NCI-H345 (cell line): Measurements from ENCODE around the gene TRMT112.
"Not testable (repeated sequence)": the region's sequence is repeated elsewhere in the genome, so short reads cannot be mapped to it uniquely, and the experiment has no call there.

ENCODE experiments used
- DNase-seq: peaks from one replicate; lab custom pipeline; 2025; lab: John Stamatoyannopoulos, UW

The TRMT112 gene

DNA sequence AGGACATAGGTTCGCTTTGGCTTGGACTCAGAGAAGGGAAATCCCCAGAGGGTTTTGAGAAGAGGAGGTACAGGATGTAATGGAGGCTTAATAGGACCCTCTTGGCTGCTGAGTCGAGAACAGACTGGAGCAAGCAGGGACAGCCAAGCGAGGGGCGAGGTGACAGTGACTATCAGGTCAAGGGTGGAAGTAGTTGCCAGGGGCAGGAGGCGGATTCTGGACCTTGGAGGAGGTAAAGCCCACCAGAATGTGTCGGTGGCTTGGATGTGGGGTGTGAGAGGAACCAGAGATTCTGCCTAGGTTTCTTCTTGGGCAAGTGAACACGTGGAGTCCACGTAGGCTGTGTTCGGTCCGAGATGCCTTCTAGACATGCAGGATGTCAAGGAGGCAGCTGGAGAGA is 4.4 kb downstream of the TRMT112 start:
- DNase-seq = no peak

- DNase-seq = not testable (repeated sequence)
Measured at GRCh38 chr11:64307795-64308194, 9.6 kb downstream of the TRMT112 start.

- DNase-seq = no peak
Measured at GRCh38 chr11:64306876-64307622, 10.3 kb downstream of the TRMT112 start.

- no peak for DNase-seq
Measured at GRCh38 chr11:64306563-64306875, 10.8 kb downstream of the TRMT112 start.

DNA sequence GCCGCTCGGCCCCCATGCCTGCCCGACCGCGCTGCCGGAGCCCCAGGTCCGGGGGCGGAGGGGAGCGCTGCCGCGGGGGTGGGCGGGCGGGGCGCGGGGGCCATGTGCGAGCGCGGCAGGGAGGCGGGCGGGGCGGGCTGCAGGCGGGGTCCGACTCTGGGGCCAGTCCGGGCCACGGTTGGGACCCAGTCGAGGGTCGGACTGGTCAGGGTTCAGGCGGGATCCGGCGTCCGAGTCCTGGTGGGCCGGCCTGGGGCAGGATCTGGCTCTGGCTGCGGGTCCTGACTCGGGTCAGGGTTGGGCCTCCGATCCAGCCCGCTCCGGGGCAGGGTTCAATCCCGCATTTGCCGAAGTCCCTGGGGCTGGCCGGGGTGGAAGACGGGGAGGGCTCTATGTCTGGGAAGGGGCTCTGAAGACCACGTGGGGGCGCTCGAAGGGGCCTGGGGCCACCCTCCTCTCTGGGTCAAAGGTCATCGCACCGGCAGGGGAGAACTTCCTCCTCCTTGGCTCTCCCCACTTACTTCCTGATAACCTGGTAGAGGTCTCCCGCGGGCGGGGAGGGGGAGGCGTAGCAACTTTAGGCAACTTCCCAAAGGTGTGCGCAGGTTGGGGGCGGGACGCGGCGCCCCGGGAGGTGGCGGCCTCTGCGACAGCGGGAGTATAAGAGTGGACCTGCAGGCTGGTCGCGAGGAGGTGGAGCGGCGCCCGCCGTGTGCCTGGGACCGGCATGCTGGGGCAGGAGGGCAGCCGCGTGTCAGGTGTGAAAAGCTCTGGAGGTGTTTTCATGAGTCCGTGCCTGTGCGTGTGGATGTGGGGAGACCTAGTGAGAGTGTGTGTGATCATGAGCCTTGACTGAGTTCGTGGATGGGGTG is 11.4 kb downstream of the TRMT112 start:
- DNase-seq = peak; percentile 61

DNA sequence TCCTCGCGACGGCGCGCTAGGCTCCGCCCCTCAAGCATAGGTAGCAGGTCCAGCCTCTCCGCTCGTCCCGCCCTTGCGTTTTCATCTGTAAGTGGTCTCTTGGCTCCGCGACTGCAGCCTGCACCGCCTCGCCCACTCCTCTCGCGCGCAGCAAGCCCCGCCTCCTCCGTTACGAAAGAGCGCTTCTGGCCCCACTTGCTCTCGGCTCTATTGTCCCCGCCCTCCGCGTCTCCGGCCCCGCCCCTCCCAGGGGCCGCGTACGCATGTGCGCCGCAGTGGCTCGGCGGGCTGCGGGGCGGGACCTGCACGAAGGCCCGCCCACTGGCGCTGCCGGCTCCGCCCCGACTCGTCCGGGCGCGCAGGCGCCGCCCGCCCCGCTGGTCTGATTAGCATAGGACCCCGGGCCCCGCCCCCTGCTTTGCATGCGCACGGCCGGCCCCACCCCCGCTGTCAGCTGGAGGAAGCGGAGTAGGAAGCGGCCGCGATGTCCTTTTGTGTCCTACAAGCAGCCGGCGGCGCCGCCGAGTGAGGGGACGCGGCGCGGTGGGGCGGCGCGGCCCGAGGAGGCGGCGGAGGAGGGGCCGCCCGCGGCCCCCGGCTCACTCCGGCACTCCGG is 12.2 kb downstream of the TRMT112 start, which contains the start of gene ESRRA:
TSS of gene ESRRA (plus strand) at position 450 of the 616 bp plus-strand sequence. CDS start 1,656 bp downstream, outside the sequence.
- DNase-seq = peak; percentile 100

DNA sequence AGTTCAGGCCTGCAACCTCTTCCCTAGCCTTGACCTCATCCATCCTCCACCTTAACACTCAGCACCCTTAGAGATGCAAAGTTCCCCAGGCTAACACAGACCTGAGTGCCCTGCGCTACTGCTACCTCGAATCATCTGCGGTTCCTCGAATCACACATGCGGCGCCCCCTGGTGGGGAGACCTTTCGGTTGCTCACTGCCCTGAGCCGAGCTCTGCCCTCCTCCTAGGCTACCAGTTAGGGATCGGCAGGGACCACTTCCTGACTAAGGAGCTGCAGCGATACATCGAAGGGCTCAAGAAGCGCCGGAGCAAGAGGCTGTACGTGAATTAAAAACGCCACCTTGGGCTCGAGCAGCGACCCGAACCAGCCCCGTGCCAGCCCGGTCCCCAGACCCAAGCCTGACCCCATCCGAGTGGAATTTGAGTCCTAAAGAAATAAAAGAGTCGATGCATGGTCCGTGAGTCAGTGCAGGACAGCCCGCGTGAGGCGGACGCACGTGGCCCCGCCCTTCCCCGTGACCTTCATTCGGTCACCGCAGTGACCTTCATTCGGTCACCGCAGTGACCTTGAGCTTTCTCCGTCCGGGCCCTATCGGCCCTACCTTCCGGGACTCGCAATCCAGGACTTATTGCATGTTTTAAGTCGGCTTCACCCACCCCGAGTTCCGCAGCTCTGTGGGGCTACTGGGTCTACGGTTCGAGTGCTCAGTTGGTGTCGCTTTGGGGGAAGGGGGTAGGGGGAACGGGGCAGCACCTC is 12.9 kb downstream of the TRMT112 start:
- DNase-seq = peak; percentile 95

DNA sequence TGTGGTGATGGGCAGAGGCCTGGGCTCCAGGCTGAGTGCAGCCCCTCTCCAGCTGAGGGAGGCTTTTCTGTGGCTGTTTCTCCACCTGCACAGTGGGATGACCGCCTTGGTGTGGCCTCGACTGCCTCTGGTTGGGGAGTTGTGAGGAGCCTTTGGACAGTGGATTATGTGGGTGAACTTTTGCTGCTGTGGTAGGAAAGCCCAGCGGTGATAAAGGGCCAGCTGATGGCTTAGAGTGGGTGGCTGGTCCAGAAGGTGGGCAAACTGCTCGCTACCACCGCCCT is 13.4 kb downstream of the TRMT112 start:
- DNase-seq = no peak

DNA sequence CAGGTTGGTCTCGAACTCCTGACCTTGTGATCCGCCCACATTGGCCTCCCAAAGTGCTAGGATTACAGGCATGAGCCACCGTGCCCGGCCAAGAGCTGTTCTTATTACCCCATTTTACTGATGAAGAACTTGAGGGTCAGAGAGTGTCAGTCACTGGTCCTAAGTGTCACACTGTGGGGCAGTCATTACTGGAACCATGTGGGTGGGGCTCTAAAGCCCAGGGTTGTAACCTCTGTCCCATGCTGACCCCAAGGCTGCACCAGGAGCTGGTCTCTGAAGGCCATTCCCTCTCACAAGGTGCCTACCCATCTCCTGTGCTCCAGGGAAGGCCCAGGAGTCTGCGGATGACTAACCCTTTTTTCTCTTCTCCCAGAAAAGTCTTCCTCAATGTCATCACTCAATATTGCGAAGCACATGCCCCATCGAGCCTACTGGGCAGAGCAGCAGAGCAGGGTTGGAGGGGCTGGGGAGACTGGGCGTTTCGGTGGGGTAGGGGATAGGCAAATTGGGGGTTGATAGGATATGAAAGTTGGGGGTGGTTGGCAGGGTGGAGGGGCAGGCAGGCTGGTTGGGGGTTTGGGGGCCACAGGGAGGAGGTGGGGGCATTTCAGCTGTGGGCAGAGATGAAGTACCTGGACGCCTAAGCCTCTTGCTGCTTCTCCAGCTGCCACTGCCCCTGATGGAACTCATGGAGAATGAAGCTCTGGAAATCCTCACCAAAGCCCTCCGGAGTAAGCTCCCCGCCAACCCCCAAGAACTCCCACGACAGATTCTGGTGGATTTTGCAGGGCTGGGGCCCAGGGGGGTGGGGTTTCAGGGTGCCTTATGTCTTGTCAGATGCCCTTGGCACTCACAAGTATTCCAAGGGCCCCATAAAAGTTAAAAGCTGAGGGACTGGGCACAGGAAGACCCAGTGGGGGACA is 14.0 kb downstream of the TRMT112 start:
- DNase-seq = no peak

DNA sequence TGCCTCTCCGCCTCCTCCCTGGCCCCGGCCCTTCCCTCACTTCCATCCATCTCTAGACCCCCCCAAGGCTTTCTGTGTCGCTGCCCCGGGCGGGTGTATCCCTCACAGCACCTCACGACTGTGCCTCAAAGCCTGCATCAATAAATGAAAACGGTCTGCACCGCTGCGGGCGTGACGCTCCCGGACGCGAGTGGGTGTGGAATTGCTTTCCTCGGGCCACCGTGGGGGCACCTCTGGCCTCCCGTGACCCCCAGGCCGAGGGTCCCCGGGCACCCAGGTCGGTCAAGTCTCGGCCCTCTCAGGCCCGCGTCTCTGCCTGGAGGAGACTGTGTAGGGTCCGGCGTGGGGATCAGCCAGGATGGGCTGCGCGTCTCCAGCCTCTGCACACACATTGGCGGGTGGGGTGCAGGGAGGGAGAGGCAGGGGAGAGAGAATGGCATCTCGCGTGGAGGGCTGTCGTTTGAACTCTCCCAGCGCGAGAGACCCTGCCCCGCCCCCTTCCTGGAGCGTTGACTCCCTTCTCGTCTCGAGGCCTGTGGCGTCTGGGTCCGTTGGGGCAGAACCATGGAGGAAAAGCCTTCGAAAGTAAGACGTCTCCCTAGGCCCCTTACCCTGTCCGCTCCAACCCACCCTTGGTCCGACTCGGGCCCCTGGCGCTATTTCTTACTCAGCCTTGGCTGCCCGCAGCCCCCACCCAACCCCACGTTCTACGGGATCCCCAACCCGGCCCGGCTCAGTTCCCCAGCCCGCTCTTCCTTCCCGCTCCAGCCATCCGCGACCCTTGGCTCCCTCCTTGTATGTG is 17.3 kb downstream of the TRMT112 start, which contains the start of gene CATSPERZ:
TSS of gene CATSPERZ (plus strand) at position 512 of the 802 bp plus-strand sequence. CDS start at position 565, 53 bp downstream.
- peak; percentile 25 for DNase-seq

- peak; percentile 11 for DNase-seq
Measured at GRCh38 chr11:64298966-64299846, 18.2 kb downstream of the TRMT112 start.

DNA sequence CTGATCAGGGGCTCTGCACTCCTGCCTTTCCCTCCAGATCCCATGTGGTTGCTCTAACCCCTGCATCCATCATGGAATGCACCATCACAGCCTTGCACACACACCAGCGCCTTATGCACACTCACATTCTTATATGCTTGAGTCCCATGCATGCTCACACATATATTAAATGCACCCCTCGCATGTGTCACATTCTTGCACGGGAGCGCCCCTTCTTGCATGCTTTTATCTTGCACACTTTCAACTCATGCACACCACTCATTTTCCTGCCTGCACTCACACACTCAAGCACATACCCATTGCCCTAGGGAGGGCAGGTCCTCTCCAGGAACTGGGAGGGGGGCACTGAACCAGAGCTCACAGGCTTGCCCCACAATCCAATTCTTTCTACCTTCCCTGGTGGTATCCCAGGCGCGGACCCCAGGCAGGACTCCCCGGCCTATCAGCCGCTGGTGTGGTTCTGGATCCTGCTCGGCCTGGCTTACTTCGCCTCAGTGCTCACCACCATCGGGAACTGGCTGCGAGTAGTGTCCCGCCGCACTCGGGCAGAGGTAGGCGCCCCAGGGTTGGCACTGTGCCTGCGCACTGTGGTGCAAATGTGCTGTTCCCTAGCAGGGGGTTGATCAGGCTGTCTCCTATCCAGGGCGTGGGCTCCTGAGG is 19.5 kb downstream of the TRMT112 start:
- peak; percentile 80 for DNase-seq

- no peak for DNase-seq
Measured at GRCh38 chr11:64296830-64297698, 20.3 kb downstream of the TRMT112 start.

GRCh38 chr11:64296236-64296635 is 21.1 kb downstream of the TRMT112 start:
- no peak for DNase-seq

GRCh38 chr11:64295760-64296159 is 21.6 kb downstream of the TRMT112 start:
- no peak for DNase-seq

GRCh38 chr11:64294774-64295173 is 22.6 kb downstream of the TRMT112 start:
- no peak for DNase-seq

- no peak for DNase-seq
Measured at GRCh38 chr11:64292460-64293254, 24.7 kb downstream of the TRMT112 start.
